Measurements from ENCODE around the gene STXBP2. TPM values are rescaled to one million over a fixed set of nuclear protein-coding genes. Genes with fewer than 3 reads are reported as not detected.

Gene STXBP2
- total RNA-seq, 1 donor from 2014 or later: 96.3 TPM

GRCh38 chr19:7690779-7691258 is 53.9 kb downstream of the STXBP2 start:
- Mint-ChIP-seq H3K9me3 (no peaks in the 10 kb centered on the region), H3K4me3 (ENCODE audit: low read depth) (no peak overlapping the region), H3K4me1 (ENCODE audit: low read depth) (no peaks in the 10 kb centered on the region), H3K27ac (no peak overlapping the region), H3K27me3 (ENCODE audit: low read depth) (peaks cover 2% of the 10 kb centered on the region), H3K36me3 (ENCODE audit: low read depth) (no peaks in the 10 kb centered on the region)
- DNase-seq (ENCODE audit: low spot score): no peak
- intact Hi-C loops (cut with micrococcal nuclease): no loop called here

- Mint-ChIP-seq H3K9me3 (no peaks in the 10 kb centered on the region), H3K27me3 (ENCODE audit: low read depth) (peaks cover 4% of the 10 kb centered on the region), H3K4me3 (ENCODE audit: low read depth) (no peak overlapping the region), H3K27ac (no peak overlapping the region), H3K4me1 (ENCODE audit: low read depth) (no peaks in the 10 kb centered on the region), H3K36me3 (ENCODE audit: low read depth) (no peaks in the 10 kb centered on the region)
- intact Hi-C loops (cut with micrococcal nuclease): no loop called here
- no peak for DNase-seq (ENCODE audit: low spot score)
Measured at GRCh38 chr19:7691497-7691896, 54.6 kb downstream of the STXBP2 start.

DNA sequence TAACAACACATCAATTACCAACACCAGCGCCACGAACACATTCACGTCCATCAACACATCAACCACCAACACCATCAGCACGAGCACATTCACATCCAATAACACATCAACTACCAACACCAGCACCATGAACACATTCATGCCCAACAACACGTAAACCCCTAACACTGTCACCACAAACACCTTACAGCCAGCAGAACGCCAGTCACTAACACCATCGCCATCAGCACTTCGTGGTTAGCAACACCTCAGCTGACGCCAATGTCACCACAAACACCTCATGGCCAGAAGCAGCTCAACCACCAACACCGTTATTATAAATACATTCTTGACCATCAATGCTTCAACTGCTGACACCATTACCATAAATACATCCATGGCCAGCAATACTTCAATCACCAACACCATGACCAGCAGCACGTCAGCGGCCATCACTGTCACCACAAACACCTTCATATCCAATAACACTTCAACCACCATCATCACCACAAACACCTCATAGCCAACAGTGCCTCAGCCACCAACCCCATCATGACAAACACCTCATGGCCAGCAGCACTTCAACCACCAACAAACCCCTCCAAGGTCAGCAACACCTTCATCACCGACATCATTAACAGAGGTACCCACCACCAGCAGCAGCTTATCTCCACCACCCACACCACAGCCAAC is 55.6 kb downstream of the STXBP2 start:
- H3K9me3 Mint-ChIP-seq: no peaks in the 10 kb centered on the region
- peaks cover 11% of the 10 kb centered on the region for H3K27me3 Mint-ChIP-seq (ENCODE audit: low read depth)
- intact Hi-C loops (cut with micrococcal nuclease): no loop called here
- no peaks in the 10 kb centered on the region for H3K36me3 Mint-ChIP-seq (ENCODE audit: low read depth)
- no peaks in the 10 kb centered on the region for H3K4me1 Mint-ChIP-seq (ENCODE audit: low read depth)
- DNase-seq (ENCODE audit: low spot score): no peak
- no peak overlapping the region for H3K27ac Mint-ChIP-seq
- no peak overlapping the region for H3K4me3 Mint-ChIP-seq (ENCODE audit: low read depth)

DNA sequence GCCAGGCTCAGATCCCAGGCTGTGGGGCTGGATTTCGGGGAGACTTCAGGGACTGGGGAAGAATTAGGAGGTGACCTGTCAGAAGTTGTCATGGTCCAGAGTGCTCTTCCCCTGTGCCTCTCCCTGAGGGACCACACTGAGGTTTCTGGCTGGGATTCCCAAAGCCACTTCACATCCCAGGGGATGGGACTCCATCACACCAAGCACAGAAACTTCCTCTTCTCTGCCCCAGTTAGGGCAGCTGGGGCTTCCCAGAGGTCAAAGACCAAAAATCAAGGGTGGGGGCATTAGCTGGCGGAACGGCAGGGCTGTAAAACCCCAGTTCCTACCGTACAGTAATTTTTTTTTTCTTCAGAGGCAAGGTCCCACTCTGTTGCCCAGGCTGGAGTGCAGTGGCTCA is 57.6 kb downstream of the STXBP2 start:
- H3K27ac Mint-ChIP-seq: no peak overlapping the region
- no peak for DNase-seq (ENCODE audit: low spot score)

More for the DNA sequence above, 57.6 kb downstream of the STXBP2 start:
- Mint-ChIP-seq H3K9me3 (no peaks in the 10 kb centered on the region), H3K36me3 (ENCODE audit: low read depth) (no peaks in the 10 kb centered on the region), H3K4me3 (ENCODE audit: low read depth) (no peak overlapping the region), H3K27me3 (ENCODE audit: low read depth) (peaks cover 18% of the 10 kb centered on the region), H3K4me1 (ENCODE audit: low read depth) (peaks cover 6% of the 10 kb centered on the region)
- intact Hi-C loops (cut with micrococcal nuclease): no loop called here

Other genes with a start within 250 kb of the STXBP2 start
- 1.3 and 2.5 TPM in 2 replicates for gene PEX11G, start 148.1 kb upstream of the STXBP2 start, total RNA-seq
- 5.3 and 7.9 TPM in 2 replicates for gene ZNF358, start 121.0 kb upstream of the STXBP2 start, total RNA-seq
- gene MCOLN1, start 114.5 kb upstream of the STXBP2 start, total RNA-seq: 10.3 and 11.2 TPM in 2 replicates
- gene PNPLA6, start 101.4 kb upstream of the STXBP2 start, total RNA-seq: 145 and 147 TPM in 2 replicates
- gene CAMSAP3, start 41.2 kb upstream of the STXBP2 start, total RNA-seq: 0.23 and 0.55 TPM in 2 replicates
- 43.0 and 44.3 TPM in 2 replicates for gene XAB2, start 7.6 kb upstream of the STXBP2 start, total RNA-seq
- 95.7 and 113 TPM in 2 replicates for gene PET100, start 7.3 kb upstream of the STXBP2 start, total RNA-seq
- 1.2 and 1.6 TPM in 2 replicates for gene PCP2, start 3.4 kb upstream of the STXBP2 start, total RNA-seq
- not detected in 2 replicates for gene RETN, start 31.9 kb downstream of the STXBP2 start, total RNA-seq
- not detected in 2 replicates for gene MCEMP1, start 40.0 kb downstream of the STXBP2 start, total RNA-seq
- 88.9 and 92.4 TPM in 2 replicates for gene TRAPPC5, start 43.7 kb downstream of the STXBP2 start, total RNA-seq
- 0.46 and 0.99 TPM in 2 replicates for gene FCER2, start 65.0 kb downstream of the STXBP2 start, total RNA-seq
- gene CLEC4G, start 95.0 kb downstream of the STXBP2 start, total RNA-seq: not detected in 2 replicates
- gene CD209, start 110.4 kb downstream of the STXBP2 start, total RNA-seq: not detected in 2 replicates
- not detected in 2 replicates for gene CLEC4M, start 126.1 kb downstream of the STXBP2 start, total RNA-seq
- 3.8 and 4.5 TPM in 2 replicates for gene EVI5L, start 193.1 kb downstream of the STXBP2 start, total RNA-seq
- 0.05 TPM in 1 of 2 replicates, not detected in the other for gene PRR36, start 237.3 kb downstream of the STXBP2 start, total RNA-seq

Data from activated T-helper 2 cell treated with anti-CD3 and anti-CD28 coated beads, Interferon-gamma antibody, Interleukin-2, Interleukin-4, amounts not matched to agents 10 μg/mL and 5 μg/mL and 100 μg/mL, durations not matched to agents 14 hours and 24 hours and 36 hours (primary cell).